HG02678 (cell line): ENCODE results near the gene TNNT3.

Source experiments
- ATAC-seq: cut with Tn5 transposase; IDR thresholded peaks from one replicate; pipeline ENCODE4 v1.9.1; 2021; ENCODE audit warnings: mild to moderate bottlenecking, moderate library complexity; ENCODE audit not compliant: unreplicated experiment

TNNT3 gene

DNA sequence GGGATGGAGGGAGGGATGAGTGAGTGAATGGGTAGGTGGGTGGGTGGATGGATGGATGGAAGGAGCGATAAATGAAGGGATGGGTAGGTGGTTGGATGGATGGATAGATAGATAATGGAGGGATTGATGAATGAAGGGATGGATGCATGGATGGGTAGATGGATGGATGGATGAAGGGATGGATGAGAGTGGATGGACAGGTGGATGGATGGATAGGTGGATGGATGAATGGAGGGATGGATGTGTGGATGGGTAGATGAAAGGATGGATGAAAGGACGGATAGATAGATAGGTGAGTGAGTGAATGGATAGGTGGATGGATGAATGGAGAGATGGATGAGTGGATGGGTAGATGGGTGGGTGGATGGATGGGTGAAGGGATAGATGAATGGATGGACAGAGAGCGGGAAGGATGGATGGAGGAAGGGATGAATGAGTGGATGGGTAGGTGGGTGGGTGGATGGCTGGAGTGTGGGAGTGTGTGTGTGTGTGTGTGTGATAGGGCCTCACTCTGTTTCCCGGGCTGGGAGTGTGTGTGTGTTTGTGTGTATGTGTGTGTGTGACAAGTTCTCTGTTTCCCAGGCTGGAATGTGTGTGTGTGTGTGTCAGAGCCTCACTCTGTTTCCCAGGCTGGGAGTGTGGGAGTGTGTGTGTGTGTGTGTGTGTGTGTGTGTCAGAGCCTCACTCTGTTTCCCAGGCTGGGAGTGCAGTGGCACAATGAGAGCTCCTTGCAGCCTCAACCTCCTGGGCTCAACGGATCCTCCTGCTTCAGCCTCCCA, 25.7 kb upstream of the TNNT3 start:
- ATAC-seq: no peak

DNA sequence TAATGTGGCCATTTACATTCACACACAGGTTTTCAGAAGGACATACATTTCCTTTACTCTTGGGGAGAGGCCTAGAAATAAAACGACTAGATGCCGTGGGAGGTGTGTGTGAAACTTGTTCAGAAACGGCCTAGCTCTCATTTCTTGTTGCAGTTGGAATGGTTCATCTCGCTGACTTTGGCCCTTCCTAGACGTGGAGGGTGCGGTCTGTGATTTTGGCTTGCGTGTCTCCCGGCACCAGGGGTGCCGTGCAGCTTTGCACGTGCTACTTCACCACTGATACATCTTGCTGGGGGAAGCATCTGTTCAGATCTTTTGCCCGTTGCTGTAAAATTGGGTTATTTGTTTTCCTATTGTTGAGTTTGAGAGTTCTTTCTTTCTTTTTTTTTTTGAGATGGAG, 24.7 kb upstream of the TNNT3 start:
- ATAC-seq: no peak

DNA sequence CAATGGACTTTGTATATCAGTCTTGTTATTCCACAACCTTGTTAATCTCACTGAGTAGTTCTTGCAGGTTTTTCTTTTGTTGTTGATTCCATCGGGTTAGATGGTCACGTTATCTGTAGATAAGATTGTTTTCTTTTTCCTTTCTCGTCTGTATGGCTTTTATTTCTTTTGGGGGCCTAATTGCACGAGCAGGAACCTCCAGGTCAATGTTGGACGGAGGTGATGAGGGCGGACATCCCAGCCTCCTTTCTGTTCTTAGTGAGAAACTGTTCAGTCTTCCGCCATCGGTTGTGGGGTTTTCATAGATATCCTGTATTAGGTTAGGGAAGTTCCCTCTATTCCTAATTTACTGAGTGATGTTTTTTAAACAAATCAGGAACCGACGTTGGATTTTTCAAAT, 23.0 kb upstream of the TNNT3 start:
- ATAC-seq: no peak

DNA sequence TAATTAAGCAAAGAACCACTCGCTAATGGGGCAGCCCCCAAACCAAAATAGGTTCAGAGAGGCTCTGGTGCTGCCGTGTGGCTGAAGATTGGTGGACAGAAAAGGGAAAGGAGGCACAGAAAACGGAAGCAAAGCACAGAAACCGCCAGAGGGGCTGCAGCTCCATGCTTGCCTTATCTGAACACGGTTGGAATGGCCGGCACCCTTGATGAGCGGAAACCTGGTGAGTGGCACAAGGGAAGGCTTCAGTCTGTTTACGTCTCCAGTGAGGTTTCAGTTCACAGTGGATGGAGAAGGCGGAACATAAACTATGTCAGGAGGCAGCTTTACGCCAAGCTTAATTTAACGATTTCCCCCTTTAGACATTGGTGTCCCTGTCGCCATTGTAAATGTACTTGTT, 22.6 kb upstream of the TNNT3 start:
- ATAC-seq: no peak

DNA sequence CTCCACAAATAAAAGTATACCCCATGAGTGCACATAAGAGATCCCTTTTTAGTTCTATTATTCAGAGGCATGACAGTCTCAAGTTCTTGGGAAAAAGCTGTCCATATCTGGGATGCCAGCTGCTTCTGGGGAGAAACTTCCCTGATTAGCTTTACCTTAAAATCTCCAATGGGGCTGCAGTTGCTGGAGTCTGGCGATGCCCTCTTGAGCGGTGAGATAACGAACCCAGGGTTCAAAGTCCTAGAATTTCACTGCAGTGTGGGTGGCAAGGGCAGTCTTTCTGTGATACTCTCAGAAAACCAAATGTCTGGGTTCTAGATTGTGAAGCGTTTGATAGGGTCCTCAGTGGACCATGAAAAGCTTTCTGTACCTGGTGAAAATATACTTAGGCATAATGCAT, 20.4 kb upstream of the TNNT3 start:
- ATAC-seq: no peak

DNA sequence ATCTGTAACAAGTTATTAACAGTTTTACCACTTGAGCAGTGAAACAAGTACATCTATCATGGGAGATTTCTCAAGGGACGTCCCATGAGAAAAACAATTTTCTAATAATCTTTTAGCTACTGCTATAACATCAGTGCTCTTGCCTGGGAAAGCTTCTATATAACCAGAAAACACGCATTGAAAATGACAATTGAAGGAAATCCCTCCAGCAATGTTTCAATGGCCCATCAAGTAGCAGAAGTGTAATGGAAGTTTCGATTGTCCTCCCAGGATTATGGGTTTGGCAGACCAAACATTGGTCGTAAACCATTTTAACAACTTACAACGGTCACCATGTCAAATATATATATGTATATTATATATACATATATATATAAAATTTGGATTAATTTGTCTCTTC, 19.8 kb upstream of the TNNT3 start:
- no peak for ATAC-seq

DNA sequence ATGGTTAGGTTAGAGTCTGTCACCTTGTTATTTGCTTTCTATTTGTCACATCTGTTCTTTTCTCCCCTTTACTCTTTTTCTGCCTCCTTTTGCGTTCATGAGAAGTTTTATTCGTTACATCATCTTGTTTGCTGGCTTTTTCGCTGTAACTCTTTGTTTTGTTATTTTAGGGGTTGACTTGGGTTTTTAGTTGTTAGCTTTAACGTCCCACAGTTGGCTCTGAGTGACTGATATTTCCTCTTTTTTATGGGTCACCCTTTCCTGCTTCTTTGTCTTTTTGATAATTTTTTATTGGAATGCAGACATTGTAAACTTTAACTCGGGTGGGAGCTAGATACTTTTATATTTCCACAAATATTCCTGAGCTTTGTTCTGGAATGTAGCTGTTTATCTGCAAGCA, 13.3 kb upstream of the TNNT3 start:
- no peak for ATAC-seq

DNA sequence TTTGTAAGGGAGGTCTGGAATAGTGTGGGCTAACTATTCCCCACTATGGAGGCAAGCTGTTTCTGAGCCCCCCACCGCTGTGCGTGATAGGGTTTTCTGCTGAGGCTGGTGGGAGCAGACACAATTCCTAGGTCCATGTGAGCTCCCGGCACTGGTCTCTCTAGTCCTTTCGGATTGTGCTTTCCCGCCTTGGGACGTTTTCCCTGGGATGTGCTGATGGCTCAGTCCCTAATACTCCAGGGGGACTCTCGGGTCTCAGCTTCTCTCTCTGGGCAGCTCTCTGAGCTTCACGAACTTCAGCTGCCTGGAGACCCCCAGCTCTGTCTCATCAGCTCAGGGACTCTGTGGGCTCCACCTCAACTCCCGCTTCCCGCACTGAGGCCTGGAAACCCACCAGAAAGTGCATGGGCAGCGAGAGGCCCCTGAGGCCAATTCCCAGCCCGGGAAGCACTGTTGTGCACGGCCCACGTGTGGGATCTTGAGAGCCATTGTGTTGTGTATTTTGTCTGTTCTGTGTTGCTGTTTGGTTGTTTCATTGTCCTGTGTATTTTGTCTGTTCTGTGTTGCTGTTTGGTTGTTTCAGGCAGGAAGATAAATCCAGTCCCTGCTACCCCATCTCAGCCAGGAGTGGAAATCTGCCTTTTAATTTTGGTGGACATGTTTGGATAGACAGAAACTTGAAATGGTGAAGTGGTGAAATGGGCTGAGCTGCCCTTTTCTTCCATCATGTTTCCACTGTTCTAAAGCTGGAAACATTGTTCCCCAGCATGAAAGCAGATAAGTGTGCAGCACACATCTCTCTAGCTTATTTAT, 12.7 kb upstream of the TNNT3 start:
- no peak for ATAC-seq

DNA sequence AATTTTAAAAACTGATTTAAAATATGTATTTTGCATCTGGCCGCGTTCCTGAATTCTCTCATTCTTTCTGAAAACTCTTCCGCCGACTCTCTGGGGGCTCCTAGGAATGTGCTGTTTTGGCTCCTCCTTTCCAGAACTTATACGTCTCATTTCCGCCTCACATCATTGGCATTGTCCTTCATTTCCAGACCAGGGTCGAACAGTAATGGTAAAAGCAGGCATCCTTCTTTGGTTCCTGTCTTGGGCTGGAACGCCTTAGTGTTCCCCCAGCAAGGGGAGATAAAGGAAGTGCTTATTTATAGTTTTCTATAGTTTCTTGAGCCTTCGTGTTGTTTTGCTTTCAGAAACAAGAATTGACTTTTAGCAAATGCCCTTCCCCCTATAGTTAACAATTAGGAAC, 10.9 kb upstream of the TNNT3 start:
- no peak for ATAC-seq

DNA sequence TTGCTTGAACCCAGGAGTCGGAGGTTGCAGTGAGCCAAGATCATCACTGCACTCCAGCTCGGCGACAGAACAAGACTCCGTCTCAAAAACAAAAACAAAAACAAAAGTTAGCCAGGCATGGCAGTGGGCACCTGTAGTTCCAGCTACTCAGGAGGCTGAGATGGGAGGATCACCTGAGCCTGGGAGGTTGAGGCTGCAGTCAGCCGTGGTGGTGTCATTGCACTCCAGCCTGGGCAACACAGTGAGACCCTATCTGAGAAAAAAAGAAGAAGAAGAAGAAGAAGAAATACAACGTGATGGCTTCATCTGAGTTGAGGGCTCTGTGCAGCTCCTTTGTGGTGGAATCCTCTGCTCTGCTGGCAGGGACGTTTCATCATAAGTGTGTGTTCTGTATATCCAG, 10.0 kb upstream of the TNNT3 start:
- ATAC-seq: no peak

DNA sequence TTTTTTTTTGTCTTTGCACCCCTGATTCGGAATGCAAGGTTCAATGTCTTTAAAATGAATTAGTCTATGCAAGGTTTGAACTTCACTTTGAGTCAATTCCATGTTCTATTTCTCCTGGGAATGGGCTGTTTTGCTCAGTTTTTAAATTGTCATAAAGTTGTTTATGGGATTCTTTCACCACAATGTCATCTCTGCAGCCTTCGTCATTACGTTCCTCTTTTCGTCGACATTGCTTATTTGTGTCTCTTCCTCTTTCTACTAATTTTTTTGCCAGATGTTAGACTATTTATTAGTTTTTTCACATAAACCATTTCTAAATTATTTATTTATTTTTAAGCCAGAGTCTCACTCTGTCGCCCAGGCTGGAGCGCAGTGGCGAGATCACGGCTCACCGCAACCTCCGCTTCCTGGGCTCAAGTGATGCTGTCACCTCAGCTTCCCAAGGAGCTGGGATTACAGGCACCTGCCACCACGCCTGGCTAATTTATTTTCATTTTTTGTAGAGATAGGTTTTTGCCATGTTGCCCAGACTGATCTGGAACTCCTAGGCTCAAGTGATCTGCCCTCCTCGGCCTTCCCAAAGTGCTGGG, 7.1 kb upstream of the TNNT3 start:
- ATAC-seq: no peak

DNA sequence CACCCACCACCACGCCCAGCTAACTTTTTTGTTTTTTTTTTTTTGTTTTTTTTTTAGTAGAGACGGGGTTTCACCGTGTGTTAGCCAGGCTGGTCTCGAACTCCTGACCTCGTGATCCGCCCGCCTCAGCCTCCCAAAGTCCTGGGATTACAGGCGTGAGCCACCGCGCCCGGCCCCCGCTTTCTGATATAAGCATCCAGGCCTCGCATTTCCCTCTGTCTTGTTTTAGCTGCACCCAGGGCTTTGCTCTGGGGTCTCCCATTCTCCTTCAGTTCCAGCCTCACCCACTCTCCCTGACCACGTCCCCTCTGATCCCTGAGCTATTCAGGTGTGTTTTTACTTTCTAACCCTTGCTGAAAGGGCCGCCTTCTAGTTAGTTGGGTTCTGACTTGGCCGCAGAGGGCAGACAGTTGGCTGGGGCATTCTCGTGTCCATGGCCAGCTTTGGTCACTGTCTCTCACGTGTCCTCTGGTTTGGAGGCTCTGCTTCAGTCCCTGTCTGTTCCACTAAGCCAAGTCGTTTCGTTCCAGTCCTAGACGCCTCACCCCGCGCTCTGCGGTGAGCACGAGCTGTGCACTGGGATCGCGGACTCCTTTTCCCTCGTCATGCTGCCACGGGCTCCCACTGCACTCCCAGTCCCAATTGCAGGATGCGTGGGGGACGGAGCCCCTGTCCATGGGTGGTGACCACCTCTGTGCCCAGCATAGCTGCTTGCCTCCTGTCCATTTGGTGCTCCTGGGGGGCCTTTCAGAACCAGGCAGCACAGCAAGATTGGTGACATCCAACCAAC, 6.0 kb upstream of the TNNT3 start:
- ATAC-seq: no peak

DNA sequence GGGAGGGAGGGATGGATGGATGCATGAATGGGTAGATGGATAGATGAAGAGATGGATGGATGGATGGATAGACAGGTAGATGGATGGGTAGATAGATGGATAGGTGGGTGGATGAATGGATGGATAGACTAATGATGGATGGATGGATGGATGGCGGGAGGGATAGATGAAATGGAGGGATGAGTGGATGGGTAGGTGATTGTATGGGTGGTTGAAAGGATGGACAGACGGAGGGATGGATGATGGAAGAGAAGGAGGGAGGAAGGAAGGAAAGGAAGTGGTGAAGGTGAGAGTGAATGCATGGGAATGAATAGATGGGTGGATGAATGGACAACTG, 3.7 kb upstream of the TNNT3 start:
- ATAC-seq: no peak

DNA sequence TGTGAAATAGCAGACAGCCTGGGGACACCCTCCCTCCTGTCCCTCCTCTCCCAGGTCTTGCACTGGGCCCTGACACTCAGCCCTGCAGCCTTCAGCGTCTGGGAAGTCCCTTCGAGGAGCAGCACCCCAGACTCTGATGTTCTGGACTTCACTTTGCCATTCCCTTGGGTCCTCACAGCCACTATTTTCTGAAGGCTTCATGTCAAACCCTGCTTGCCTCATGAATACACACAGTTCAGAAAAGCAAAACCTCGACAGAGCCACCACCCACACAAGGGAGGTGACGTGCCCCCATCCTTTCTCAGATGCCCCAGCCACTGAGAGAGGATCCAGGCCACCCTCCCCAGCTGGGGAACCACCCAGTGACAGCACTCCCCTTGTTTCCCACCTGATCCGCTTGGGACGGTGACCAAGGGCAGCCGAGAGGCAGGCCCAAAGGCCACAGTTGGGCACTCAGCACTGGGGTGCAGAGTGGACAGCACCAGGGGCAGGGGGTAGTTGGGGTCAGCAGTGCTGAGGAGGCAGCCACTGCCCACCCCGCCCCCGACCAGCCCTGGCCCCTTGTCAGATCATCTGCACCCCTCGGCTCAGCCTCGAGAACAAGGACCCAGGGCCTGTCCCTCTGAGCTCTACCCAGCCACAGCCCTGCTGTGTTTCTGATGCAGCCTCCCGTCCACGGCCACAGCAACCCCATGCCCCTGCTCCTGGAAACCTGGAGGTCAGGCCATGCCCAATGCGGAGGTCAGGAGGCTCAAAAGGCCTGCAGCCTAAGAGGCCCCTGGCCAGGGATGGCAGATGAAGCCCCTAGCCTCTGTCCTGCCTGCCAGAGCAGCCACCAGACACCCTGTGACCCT, 3.1 kb upstream of the TNNT3 start:
- ATAC-seq: no peak

DNA sequence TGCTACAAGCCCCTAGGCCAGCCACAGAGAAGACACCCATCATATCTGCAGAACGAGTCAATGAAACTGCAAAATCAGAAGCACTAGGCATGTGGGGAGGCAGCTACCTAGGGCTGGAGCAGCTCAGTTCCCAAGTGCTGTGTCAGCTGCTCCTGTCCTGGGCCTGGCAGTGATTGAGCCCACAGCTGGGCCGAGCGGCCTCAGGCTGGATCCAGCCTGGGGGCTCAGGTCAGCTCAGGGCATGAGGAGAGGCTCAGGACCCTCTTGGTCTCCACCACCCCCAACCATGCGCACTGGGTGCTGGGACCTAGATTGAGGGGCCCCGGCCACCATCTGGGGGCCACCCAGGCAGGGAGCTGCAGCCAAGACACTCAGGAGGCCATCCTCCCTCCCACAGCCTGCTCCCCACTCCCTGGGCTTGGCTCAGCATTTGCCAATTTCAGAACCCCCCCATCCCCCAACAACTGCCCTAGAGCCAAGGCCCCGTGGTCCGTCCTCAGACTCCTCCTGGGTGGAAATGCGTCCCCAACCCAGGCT, 2.4 kb upstream of the TNNT3 start:
- ATAC-seq: no peak

DNA sequence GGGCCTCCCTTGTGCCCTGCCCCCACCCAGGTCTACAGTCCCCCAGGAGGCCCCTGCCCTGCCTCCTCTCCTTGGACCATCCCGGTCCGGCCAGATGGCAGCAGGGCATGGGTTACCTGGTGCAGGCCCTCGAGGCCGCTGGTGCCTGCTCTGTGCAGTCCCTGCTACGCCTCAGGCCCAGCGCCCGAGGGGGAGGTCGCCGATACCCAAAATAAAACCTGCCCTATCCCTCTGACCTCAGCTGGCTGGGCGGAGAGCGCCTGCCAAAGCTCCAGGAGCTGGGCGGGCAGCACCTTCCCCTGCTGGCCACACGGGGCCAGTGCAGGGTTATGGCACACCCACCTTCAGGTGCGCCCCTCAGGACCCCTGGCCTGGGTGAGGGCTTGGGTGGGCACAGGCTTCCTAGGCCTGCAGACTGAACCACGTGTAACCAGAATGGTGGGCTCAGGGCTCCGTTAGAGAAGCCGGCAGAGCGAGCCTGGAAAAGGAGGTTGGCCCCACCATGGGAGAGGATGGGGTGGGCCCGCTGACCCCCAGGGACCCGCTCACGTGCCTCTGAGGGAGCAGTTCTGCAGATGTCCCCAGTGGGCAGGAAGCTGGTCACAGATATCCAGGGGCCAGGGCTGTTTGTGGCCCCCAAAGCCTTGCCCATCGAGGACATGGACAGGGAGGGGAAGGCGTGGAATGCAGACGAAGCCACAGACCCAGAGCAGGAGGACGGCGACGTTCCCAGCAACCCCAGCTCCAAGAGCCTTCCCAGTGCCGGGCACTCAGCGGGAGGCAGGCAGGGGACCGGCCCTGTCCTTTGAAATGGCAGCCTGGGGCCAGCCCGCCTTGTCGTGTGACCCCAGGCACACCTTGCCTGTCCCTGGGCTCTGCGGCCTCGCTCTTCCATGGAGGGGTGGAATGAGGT, 1.7 kb upstream of the TNNT3 start:
- no peak for ATAC-seq

DNA sequence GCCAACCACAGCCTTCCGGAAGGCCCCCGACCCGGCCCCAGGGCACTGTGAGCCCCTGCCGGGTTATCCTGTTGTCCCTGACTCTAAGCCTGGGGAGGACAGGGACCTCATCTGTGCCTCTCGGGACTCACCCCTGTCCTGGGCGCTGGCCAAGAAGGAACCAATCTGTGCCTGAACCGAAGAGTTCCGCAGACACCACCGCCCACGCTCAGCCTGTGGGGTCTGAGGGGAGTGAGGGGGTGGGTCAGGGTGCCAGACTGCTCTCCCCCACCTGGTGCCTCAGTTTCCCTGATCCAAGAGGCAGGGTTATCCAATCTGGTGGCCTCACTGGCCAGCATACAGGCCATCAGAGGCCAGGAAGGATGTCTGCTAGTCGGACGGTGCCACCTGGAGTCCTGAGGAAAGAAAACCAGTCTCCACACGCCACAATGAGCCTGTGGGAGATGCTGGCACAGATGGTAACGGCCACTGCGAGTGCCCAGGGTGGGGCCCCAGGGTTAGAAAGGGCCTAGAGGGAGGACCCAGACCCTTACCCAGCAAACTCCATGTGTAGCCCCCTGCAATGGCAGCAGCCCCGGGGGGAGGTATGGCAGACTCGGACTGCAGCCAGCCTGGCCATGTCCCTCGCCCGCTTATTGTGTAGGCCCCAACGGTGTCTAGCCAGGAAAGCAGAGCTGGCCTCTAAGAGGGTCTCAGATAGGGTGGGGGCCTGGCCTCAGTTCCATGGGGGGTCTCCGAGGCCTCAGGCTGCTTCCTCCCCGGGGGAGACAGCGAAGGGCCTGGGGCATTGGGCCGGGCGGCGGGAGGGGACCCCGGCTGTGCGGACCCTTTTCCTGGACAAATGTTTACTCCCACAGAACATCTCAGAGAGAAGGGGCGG, 827 bp upstream of the TNNT3 start:
- ATAC-seq: no peak
